HG02973 (cell line): Measurements from ENCODE around the gene UBXN11.

Experiments used
- ATAC-seq: cut with Tn5 transposase; IDR thresholded peaks from one replicate; pipeline ENCODE4 v1.9.1; 2021; ENCODE audit warnings: moderate library complexity; ENCODE audit not compliant: unreplicated experiment

The UBXN11 gene

DNA sequence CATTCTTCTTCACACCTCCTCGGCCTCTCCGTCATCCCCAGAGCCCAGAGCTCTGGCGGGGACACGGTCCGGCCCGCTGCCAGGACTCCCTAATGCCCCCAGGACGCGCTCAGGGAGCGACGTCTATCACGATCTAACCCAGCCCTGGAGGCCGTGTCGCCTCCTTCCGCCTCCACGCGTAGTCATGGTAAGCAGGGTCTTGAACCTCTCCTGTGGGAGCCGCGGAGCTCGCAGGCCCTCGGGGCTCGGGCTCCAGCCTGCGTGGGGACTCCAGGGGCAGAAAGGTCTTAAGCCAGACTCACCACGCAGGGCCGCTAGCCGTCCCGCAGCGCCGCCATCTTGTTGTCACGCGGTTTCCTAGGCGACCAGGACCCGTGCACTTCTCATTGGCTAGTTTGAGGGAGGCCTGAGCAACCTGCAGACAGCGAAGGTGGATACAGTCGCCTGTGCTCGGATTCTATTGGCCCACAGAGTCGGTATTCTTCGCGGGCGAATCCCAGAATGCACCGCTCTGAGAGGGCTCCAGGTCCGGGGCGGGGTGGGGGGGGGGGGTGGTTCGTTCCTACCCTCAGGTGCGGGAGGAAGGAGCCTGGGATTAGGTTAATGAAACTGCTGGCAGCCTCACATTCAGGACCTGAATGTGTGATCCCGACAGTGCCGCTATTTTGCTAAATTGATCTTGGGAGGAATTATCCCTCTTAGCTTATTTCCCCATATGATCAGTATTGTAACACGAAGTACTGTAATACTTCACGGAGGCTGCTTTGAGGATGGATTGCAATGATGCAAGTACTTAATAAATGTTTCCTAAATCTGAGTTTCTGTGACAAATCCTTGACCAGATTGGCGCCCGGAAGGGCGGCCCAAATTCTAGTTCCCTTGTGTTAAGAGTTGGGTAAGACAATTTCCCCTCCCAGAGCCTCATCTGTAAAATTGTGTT lies at the start of gene UBXN11:
Gene UBXN11, minus strand, starts transcription at position 347 of the 940 bp plus-strand sequence. CDS start 3,753 bp downstream, outside the sequence.
- peak; percentile 94 for ATAC-seq

DNA sequence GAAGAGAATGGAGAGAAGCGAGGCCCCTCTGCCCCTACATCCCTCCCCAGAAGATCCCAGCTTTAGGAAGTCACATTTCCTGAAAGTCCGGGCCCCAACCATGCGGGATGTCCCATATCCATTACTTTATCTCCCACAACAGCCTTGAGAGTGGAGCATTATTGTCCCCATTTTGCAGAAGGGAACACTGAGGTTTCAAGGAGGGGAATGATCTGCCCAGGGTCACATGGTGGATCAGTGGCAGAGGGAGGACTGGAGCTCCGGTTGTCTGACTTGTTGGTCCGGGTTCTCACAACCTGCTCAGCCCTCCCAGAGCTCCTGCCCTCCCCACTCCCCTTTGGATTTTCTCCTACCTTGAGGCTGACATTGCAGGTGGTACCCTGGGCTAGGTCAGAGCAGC lies 49.7 kb upstream of the UBXN11 start:
- ATAC-seq: no peak

DNA sequence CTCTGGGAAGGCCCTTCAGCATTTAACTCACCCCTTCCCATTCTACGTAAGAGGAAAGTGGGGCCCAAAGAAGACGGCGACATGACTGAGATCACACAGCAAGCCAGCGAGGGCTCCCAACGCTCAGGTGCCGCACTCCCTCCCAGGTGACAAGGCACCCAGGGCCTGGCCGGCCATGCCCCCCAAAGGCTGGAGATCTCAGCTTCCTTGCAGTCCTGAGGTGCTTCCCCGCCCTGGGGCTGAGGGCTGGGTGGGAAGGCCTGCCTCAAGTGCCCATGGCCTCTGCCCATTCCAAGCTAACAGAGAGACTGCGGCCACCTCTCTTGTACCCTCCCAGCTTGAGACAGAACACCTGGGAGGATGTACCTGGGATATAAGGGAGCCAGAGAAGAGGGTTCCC lies 48.5 kb upstream of the UBXN11 start:
- ATAC-seq: no peak

DNA sequence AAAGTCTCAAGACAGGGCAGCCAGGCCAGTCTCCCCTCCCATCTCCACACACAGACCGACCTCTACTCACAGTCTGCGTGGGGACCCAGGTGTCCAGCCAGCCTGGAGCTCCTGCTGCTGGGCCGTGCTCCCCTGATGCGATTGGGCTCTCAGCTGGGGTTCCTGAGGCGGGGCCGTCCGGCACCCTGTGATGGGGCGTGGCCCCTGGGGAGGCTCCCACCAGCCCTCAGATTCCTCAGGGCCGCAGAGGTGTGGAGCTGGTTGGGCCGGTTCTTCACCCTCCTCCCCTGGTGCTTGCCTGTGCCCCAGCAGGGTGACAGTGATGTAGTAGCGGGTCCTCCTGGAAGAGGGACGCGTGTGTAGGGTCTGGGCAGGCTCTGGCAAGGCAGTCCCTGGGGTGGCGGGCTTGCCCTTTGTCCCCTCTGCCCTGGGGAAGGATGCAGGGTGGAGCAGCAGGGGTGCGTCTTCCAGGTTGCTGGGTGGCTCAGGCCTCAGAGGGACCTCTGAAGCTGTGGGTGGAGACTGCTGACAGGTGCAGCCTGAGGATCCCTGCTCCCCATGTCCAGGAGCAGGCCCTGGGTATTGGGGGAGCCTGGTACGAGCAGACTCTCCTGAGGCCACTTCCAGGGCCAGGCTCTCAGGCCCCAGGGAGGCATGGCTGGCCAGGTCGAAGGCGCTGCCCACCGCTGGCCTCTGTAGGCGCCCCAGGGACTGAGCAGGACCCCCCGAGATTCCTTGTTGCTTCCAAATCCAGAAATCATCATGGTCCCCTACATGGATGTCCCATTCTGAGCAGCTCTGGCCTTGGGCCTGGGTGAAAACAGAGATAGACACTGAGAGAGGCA lies 47.8 kb upstream of the UBXN11 start, which contains the start of gene CRYBG2:
Gene CRYBG2, minus strand, starts transcription at position 155 of the 845 bp plus-strand sequence. CDS start 7,473 bp downstream, outside the sequence.
- ATAC-seq: no peak

- no peak for ATAC-seq
These were observed 46.9 kb upstream of the UBXN11 start for GRCh38 chr1:26353210-26353859.

GRCh38 chr1:26352338-26352679 lies 45.9 kb upstream of the UBXN11 start:
- ATAC-seq: no peak

DNA sequence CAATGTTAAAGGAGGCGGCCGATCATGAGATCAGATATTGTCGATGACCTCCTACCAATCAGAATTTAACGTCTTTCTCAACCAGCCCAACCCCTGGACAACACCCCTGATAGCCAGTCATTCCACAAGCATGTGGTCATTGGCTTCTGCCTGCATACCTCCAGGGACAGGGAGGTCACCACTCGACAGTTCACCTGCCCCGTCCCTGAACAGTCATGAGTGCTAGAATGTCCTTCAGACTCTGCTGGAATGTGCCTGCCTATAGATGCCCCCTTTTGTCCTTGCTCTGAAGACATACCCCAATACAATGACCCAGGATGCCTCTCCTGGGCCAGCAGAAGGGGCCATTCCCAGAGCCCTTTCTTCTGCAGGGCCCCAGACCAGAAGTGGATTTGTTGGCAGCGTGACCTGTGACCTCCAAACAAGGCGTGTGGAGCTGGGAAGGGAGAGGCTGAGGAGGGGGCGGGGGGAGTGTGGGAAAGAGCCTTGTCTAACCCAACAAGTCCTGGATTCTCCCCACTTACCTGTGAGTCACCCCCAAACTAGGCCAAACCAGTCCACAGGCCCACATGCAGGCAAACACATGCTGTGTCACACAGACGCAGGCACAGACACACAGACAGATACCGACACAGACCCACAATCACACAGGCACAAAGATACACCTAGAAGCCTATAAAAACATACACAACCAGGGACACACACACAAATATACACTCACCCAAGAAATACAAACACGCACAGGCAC lies 45.3 kb upstream of the UBXN11 start:
- no peak for ATAC-seq

- ATAC-seq: no peak
These were observed 44.5 kb upstream of the UBXN11 start for GRCh38 chr1:26350701-26351589.

GRCh38 chr1:26350343-26350700 lies 43.9 kb upstream of the UBXN11 start:
- ATAC-seq: no peak

GRCh38 chr1:26349877-26350244 lies 43.4 kb upstream of the UBXN11 start:
- no peak for ATAC-seq

DNA sequence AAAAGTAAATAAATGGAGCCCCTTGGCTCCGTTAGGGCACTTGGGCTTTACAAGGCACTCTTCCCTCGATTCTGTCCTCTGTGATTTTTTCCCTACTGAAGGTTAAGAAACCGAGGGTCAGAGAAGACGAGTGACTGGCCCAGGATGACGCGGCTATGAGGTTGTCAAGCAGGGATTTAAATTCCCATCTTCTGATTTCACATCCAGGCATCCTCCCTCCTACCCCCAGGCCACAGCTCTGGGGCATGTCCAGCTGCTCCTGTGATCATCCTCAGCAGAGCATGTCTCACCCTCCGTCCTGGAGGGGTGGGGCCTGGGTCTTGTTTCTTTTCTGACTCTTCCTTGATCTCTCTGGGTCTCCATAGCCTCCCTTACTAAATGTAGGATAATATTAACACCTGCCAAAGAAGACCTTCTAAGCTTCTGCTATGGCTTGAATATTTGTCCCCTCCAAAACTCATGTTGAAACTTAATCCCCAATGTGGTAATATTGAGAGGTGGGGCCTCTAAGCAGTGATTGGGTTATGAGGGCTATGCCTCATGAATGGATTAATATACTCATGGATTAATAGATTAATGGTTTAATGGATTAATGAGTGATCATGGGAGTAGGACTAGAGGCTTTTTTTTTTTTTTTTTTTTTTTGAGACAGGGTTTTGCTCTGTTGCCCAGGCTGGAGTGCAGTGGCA lies 42.9 kb upstream of the UBXN11 start:
- ATAC-seq: no peak

DNA sequence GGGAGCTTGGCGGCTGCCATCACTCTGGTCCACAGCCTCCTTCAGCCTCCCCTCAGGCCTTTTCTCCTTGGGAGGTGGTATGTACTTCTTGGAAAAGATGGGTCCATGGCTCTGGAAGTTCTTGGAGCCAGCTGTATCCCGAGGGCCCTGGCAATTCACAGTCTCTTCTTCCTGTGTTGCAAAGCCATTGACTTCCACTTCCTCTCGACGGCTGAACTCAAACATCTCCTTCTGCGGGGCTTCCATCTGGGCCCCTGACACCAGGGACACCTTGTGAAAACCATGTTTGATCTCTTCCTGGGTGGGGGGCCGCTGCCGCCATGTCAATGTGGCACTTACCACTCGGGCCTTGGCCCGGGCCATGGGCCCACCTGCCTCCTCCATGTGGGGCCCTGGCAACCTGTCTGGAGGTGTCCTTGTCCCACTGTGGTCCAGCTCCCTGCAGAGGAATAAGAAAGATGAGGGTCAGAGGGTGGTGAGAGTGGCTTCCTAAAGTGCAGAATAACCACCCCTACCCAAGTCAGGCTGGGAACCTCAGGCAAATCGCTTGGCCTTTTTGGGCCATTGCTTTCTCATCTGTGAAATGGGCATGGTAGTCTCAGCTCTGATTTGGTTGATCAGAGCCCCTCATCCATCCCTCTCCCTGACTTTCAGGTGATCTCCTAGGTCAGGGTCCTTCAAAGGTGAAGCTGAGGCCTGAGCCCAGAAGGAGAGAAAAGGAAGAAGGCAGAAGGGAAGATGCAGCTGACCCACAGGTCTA lies 40.0 kb upstream of the UBXN11 start:
- ATAC-seq: no peak

- no peak for ATAC-seq
These were observed 39.3 kb upstream of the UBXN11 start for GRCh38 chr1:26345718-26346117.

DNA sequence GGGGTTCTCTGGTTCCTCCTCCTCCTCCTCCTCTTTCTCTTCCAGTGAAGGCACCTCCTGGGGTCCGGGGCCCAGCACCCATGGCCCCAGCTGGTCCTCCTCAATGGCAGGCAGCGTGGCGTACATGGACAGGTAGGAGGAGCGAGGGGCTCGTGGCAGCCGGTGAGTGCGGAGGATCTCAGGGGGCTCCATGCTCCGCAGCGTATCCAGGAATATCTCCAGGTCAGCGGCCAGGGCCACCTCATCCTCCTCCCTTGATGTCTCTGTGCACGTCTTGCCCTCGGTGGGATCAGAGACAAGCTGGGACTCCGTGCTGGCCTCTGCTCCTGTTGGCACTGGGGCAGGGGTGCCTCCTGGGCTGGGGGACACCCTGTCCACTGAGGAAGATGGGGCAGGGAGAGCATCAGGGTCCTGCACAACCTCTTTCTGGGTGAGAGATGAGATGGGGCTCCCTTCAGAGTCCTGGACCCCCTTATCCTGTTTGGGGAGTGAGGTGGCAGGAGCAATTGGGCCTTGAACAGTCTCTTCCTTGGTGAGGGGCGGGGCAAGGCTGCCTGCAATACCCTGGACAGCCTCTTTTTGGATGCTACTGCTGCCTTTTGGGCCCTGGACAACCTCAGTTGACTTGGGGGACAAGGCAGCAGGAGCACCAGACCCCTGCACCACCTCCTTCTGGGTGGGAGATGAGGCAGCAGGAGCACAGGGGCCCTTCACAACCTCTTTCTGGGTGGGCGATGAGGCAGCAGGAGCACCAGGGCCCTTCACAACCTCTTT lies 37.9 kb upstream of the UBXN11 start:
- no peak for ATAC-seq

GRCh38 chr1:26340047-26340481 lies 33.6 kb upstream of the UBXN11 start:
- ATAC-seq: no peak

GRCh38 chr1:26338670-26339069 lies 32.2 kb upstream of the UBXN11 start:
- ATAC-seq: no peak

GRCh38 chr1:26337625-26338024 lies 31.2 kb upstream of the UBXN11 start:
- no peak for ATAC-seq

DNA sequence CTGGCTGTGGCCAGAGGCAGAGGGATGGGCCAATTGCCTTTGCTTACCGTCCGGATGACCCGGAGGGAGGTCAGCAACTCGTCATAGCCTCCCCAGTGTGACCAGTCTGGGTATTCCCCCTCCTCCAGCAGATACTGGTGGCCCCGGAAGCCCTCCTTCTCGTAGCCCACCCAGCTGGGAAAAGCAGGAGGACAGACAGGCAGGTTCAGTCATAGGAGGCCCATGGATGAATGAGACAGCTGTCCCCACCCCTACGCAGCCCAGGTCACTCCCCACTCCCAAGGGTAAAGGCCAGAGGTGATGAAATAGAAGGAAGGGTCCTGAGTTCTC lies 30.7 kb upstream of the UBXN11 start:
- no peak for ATAC-seq
